ENCODE data around the gene FANCC.
"Not testable (repeated sequence)": the region's sequence is repeated elsewhere in the genome, so short reads cannot be mapped to it uniquely, and the experiment has no call there.

The FANCC gene

DNA sequence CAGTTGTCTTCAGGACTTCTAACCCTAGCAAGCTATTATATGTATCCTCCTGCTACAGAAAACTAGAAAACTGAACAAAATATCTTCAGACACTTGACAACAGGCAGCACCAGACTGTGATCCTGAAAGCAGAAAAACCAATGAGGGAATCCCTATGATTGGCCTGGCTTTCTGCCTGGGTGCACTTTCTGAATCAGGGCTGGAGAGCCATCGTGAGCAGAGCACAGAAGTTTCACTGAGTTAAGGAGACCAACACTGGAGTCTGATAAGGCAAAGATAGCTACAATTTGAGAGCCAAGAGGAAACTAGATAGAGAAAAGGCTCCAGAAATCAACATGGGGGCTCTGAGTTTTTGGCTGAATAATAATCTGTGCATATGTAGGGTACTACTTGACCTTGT is 106.5 kb downstream of the FANCC start:
- DNase-seq: no peak
- TF ChIP-seq, protein P1, sequence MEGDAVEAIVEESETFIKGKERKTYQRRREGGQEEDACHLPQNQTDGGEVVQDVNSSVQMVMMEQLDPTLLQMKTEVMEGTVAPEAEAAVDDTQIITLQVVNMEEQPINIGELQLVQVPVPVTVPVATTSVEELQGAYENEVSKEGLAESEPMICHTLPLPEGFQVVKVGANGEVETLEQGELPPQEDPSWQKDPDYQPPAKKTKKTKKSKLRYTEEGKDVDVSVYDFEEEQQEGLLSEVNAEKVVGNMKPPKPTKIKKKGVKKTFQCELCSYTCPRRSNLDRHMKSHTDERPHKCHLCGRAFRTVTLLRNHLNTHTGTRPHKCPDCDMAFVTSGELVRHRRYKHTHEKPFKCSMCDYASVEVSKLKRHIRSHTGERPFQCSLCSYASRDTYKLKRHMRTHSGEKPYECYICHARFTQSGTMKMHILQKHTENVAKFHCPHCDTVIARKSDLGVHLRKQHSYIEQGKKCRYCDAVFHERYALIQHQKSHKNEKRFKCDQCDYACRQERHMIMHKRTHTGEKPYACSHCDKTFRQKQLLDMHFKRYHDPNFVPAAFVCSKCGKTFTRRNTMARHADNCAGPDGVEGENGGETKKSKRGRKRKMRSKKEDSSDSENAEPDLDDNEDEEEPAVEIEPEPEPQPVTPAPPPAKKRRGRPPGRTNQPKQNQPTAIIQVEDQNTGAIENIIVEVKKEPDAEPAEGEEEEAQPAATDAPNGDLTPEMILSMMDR (IDR thresholded peaks at IDR 0.05; ENCODE audit: low read depth, low read length, missing control alignments): no peak
- H3K27me3 ChIP-seq (replicated peaks): no peaks in the 10 kb centered on the region
- in situ Hi-C loops (cut with HindIII; ENCODE audit: low pct_ligation_motif_present, low sequenced_read_pairs): no loop called here
- no peak overlapping the region for H3K27ac ChIP-seq
- no peak overlapping the region for H3K4me3 ChIP-seq (ENCODE audit: low read depth, low read length)
- no peaks in the 10 kb centered on the region for H3K36me3 ChIP-seq (replicated peaks)

GRCh38 chr9:95207403-95207802 is 110.1 kb downstream of the FANCC start:
- in situ Hi-C loops (cut with HindIII; ENCODE audit: low pct_ligation_motif_present, low sequenced_read_pairs): no loop called here
- no peak for DNase-seq
- H3K4me3 ChIP-seq (ENCODE audit: low read depth, low read length): no peak overlapping the region
- H3K27me3 ChIP-seq (replicated peaks): no peaks in the 10 kb centered on the region
- TF ChIP-seq, protein P1 (IDR thresholded peaks at IDR 0.05; ENCODE audit: low read depth, low read length, missing control alignments): no peak
- no peaks in the 10 kb centered on the region for H3K36me3 ChIP-seq (replicated peaks)
- no peak overlapping the region for H3K27ac ChIP-seq

DNA sequence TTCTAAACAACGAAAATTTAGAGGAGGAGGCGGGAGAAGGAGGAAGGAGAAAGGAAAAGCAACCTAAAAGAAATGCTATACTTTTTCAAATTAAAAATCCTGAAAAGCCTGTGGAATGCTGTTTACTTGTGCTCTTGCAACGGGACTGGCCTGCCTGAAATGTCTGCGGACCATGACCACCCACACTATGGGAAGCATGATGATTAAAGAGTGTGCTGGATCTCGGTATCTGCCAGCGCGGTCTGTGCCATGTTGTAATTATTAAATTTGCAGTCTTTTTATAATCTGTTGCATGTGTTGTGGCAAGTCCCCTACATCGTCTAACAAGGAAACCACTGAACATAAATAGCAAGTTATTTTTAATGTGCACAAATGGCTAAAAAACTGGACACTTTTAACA is 111.4 kb downstream of the FANCC start:
- H3K27ac ChIP-seq: no peak overlapping the region
- H3K4me3 ChIP-seq (ENCODE audit: low read depth, low read length): peak overlapping the region; percentile 10
- TF ChIP-seq, protein P1 (IDR thresholded peaks at IDR 0.05; ENCODE audit: low read depth, low read length, missing control alignments): no peak
- no peaks in the 10 kb centered on the region for H3K27me3 ChIP-seq (replicated peaks)
- in situ Hi-C loops (cut with HindIII; ENCODE audit: low pct_ligation_motif_present, low sequenced_read_pairs): no loop called here
- peak; percentile 15 for DNase-seq
- no peaks in the 10 kb centered on the region for H3K36me3 ChIP-seq (replicated peaks)

- H3K27ac ChIP-seq: no peak overlapping the region
- in situ Hi-C loops (cut with HindIII; ENCODE audit: low pct_ligation_motif_present, low sequenced_read_pairs): no loop called here
- no peaks in the 10 kb centered on the region for H3K27me3 ChIP-seq (replicated peaks)
- DNase-seq: no peak
- TF ChIP-seq, protein P1 (IDR thresholded peaks at IDR 0.05; ENCODE audit: low read depth, low read length, missing control alignments): no peak
- no peak overlapping the region for H3K4me3 ChIP-seq (ENCODE audit: low read depth, low read length)
- H3K36me3 ChIP-seq (replicated peaks): no peaks in the 10 kb centered on the region
Observed at GRCh38 chr9:95204710-95205109, 112.8 kb downstream of the FANCC start.

DNA sequence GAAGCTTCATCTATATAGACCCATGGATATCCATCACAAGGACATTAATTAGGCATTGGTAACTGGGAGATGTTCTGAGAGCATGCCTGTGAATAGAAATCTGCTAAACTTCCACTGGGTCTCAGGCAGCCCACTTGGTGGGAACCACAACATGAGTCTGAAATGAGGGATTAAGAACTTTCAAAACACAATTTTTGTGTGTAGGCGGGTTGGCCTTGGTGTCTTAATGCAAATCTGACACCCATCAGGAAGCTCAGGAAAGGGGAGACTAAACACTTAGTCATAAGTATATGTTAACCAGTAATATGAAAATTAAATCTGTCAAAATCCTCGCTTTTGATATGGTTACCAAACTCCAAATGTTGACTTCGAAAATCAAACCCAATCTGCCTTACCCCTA is 113.2 kb downstream of the FANCC start:
- TF ChIP-seq, protein P1 (IDR thresholded peaks at IDR 0.05; ENCODE audit: low read depth, low read length, missing control alignments): no peak
- in situ Hi-C loops (cut with HindIII; ENCODE audit: low pct_ligation_motif_present, low sequenced_read_pairs): no loop called here

DNA sequence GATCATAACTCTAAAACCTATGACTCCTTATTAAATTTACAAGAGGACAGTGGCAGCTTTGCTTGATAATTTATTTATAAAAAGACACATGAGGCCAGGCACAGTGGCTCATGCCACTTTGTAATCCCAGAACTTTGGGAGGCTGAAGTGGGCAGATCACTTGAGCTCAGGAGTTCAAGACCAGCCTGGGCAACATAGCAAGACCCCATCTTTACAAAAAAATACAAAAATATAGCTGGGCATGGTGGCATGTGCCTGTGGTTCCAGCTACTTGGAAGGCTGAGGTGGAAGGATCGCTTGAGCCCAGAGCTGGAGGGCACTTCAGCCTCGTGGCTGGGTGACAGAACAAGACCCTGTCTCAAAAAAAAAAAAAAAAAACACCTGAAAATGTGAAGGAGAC is 114.5 kb downstream of the FANCC start:
- H3K27ac ChIP-seq; H3K27me3 ChIP-seq (replicated peaks); H3K4me3 ChIP-seq (ENCODE audit: low read depth, low read length); DNase-seq; H3K36me3 ChIP-seq (replicated peaks); in situ Hi-C loops (cut with HindIII; ENCODE audit: low pct_ligation_motif_present, low sequenced_read_pairs): not testable (repeated sequence)

More for the DNA sequence above, 113.2 kb downstream of the FANCC start:
- Histone ChIP-seq H3K4me3 (ENCODE audit: low read depth, low read length) (no peak overlapping the region), H3K36me3 (replicated peaks) (no peaks in the 10 kb centered on the region), H3K27ac (no peak overlapping the region), H3K27me3 (replicated peaks) (no peaks in the 10 kb centered on the region)
- DNase-seq: no peak

All from brain microvascular endothelial cell (primary cell).